ENCODE data around the gene SLC8A1. TPM values are rescaled to one million over a fixed set of nuclear protein-coding genes. Genes with fewer than 3 reads are reported as not detected.

The SLC8A1 gene
- polyA plus RNA-seq, 3 donors = 16.9 to 18.2 (median 18.0) TPM

DNA sequence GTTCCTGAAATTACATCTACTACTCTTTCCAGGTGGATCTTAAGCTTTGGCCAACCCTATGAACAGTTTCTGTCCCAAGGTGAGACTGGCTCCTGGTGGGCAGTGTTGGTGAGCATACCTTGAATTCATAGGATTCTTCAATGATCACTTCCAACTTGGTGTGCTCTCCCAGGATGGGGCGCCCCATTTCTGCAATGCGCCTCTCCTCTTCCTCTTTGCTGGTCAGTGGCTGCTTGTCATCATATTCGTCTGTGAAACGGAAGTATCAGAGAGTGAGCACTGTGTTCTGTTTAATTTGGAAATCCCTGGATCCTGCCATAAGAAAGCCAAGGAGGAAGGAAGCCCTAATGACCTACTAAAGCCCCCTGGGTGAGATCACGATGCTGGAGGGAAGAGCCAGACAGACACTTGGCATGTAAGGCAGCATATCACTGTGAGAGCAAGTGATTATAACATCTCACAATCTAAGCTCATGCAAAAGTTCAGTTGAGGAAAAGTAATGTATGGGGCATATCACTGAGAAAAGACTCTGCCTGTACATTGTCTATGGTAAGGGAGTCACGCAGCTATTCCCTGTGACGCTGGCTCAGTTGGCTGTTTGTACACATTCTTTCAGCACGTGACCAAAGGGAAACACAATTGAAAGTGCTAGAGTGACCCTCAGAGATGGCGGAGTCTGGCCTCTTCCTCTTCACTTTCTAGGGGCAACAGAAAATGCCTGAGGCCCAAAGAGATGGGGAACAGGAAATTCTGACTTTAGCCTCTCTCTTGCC is 287.0 kb downstream of the SLC8A1 start:
- Histone ChIP-seq H4K20me1 (ENCODE audit: insufficient read depth, low read length) (peaks cover 53% of the 10 kb centered on the region), H3K4me1 (ENCODE audit: control insufficient read depth in 1 of 2, insufficient read depth in 2 of 2, low read length in 2 of 2) (peaks cover 4% of the 10 kb centered on the region in 2 donors), H3K36me3 (replicated peaks in 1 of 2; ENCODE audit: control insufficient read depth in 1 of 2, insufficient read depth in 2 of 2, low read length in 2 of 2) (peaks cover 56 to 79% of the 10 kb centered on the region in 2 donors), H3K9ac (ENCODE audit: insufficient read depth, low read length, poor library complexity, severe bottlenecking) (no peak overlapping the region), H3K79me2 (ENCODE audit: insufficient read depth, low read length) (no peaks in the 10 kb centered on the region), H2AFZ (ENCODE audit: insufficient read depth, low read depth, low read length, poor library complexity, severe bottlenecking) (no peak overlapping the region), H3K27me3 (ENCODE audit: control insufficient read depth in 2 of 2, insufficient read depth in 2 of 2, low read length in 2 of 2) (no peaks in the 10 kb centered on the region), H3K9me3 (replicated peaks in 1 of 2; ENCODE audit: control insufficient read depth in 1 of 2, insufficient read depth in 1 of 2, low read length in 2 of 2) (no peaks in the 10 kb centered on the region), H3K27ac (ENCODE audit: low read depth in 1 of 2, low read length in 2 of 2) (no peak overlapping the region), H3K4me2 (replicated peaks; ENCODE audit: extremely low read depth, low read length, poor library complexity, severe bottlenecking) (no peak overlapping the region), H3K4me3 (replicated peaks in 1 of 3; ENCODE audit: low read depth in 2 of 3, low read length in 3 of 3) (no peak overlapping the region)
- Mint-ChIP-seq H3K4me3 (no peak overlapping the region), H3K36me3 (peaks cover 64 to 73% of the 10 kb centered on the region in 2 donors), H3K27me3 (ENCODE audit: low read depth in 3 of 3) (no peaks in the 10 kb centered on the region), H3K4me1 (peaks cover 6% of the 10 kb centered on the region), H3K9me3 (no peaks in the 10 kb centered on the region), H3K27ac (peak overlapping the region in 2 of 7 donors; percentile 35 to 75)
- intact Hi-C loops (cut with micrococcal nuclease) = no loop called here
- TF ChIP-seq, protein P1, sequence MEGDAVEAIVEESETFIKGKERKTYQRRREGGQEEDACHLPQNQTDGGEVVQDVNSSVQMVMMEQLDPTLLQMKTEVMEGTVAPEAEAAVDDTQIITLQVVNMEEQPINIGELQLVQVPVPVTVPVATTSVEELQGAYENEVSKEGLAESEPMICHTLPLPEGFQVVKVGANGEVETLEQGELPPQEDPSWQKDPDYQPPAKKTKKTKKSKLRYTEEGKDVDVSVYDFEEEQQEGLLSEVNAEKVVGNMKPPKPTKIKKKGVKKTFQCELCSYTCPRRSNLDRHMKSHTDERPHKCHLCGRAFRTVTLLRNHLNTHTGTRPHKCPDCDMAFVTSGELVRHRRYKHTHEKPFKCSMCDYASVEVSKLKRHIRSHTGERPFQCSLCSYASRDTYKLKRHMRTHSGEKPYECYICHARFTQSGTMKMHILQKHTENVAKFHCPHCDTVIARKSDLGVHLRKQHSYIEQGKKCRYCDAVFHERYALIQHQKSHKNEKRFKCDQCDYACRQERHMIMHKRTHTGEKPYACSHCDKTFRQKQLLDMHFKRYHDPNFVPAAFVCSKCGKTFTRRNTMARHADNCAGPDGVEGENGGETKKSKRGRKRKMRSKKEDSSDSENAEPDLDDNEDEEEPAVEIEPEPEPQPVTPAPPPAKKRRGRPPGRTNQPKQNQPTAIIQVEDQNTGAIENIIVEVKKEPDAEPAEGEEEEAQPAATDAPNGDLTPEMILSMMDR (IDR thresholded peaks at IDR 0.05) = no peak
- DNase-seq = peak in 1 of 3 donors; percentile 16
- 88% methylated on average over 5 of the region's 9 CpGs for WGBS (ENCODE audit: insufficient coverage)

DNA sequence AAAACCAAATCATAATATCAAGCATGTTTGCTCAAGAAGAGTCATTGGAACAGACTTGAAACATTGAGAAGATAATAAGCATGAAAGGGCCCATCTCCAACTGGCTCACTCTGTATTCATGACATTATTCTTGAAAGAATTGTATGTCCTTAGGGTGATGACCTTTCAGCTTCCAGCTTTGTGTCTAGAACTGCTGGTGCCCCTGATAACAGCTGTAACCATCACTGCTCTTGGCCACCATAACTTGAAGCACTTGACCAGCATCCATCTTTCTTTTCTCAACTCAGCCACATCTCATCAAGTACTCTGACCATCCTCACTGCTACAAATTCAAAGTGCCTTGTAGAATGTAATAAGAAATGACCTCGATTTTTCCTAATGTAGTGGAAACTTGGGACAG is 289.9 kb downstream of the SLC8A1 start:
- H3K27ac Mint-ChIP-seq = no peak overlapping the region
- H3K27me3 ChIP-seq (ENCODE audit: control insufficient read depth in 2 of 2, insufficient read depth in 2 of 2, low read length in 2 of 2) = no peaks in the 10 kb centered on the region
- no CpG with 5 or more reads among the region's 1 CpG for WGBS (ENCODE audit: insufficient coverage)
- TF ChIP-seq, protein P1 (IDR thresholded peaks at IDR 0.05) = no peak
- no peaks in the 10 kb centered on the region for H3K4me1 ChIP-seq (ENCODE audit: control insufficient read depth in 1 of 2, insufficient read depth in 2 of 2, low read length in 2 of 2)
- no peaks in the 10 kb centered on the region for H3K9me3 ChIP-seq (replicated peaks in 1 of 2; ENCODE audit: control insufficient read depth in 1 of 2, insufficient read depth in 1 of 2, low read length in 2 of 2)
- H3K4me3 Mint-ChIP-seq = no peak overlapping the region
- no peak overlapping the region for H3K4me2 ChIP-seq (replicated peaks; ENCODE audit: extremely low read depth, low read length, poor library complexity, severe bottlenecking)
- peaks cover 28% of the 10 kb centered on the region for H4K20me1 ChIP-seq (ENCODE audit: insufficient read depth, low read length)
- intact Hi-C loops (cut with micrococcal nuclease) = no loop called here
- no peak overlapping the region for H3K27ac ChIP-seq (ENCODE audit: low read depth in 1 of 2, low read length in 2 of 2)
- H3K27me3 Mint-ChIP-seq (ENCODE audit: low read depth in 3 of 3) = no peaks in the 10 kb centered on the region
- no peak overlapping the region for H3K9ac ChIP-seq (ENCODE audit: insufficient read depth, low read length, poor library complexity, severe bottlenecking)
- H3K36me3 ChIP-seq (replicated peaks in 1 of 2; ENCODE audit: control insufficient read depth in 1 of 2, insufficient read depth in 2 of 2, low read length in 2 of 2) = peaks cover 81 to 97% of the 10 kb centered on the region in 2 donors
- no peaks in the 10 kb centered on the region for H3K9me3 Mint-ChIP-seq
- H3K36me3 Mint-ChIP-seq = peaks cover 86 to 89% of the 10 kb centered on the region in 2 donors
- no peaks in the 10 kb centered on the region for H3K79me2 ChIP-seq (ENCODE audit: insufficient read depth, low read length)
- DNase-seq = no peak
- H2AFZ ChIP-seq (ENCODE audit: insufficient read depth, low read depth, low read length, poor library complexity, severe bottlenecking) = no peak overlapping the region
- no peak overlapping the region for H3K4me3 ChIP-seq (replicated peaks in 1 of 3; ENCODE audit: low read depth in 2 of 3, low read length in 3 of 3)
- H3K4me1 Mint-ChIP-seq = no peaks in the 10 kb centered on the region

Data from CD14-positive monocyte (primary cell).